HCEC 1CT (cell line): ENCODE measurements around the gene ARHGAP24.

ENCODE experiments used
- DNase-seq: peaks from one replicate; pipeline ENCODE4 v3.0.0-alpha.2; 2017

The ARHGAP24 gene

GRCh38 chr4:85747882-85748491, 273.0 kb downstream of the ARHGAP24 start:
- peak; percentile 54 for DNase-seq

GRCh38 chr4:85748654-85749053, 273.7 kb downstream of the ARHGAP24 start:
- no peak for DNase-seq

DNA sequence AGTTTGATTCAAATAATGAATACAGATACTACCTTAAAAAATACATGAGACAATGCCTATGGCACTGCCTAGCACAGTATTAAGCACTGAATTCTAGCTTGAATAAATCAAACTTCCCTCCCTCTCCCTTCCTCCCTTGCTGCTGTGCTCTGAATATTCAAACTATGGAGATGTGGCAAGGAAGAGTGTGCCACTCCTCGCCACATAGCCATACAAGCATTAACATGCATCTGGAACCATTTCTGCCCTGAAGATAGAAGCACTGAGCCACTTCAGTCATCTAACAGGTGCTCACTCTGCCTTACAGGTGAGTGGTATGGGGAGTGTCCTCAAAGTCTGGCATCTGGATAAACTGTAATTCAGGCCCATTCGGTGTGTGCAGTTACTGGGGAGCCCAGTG, 276.9 kb downstream of the ARHGAP24 start:
- DNase-seq: no peak

- DNase-seq: no peak
Observed at GRCh38 chr4:85755285-85755684, 280.3 kb downstream of the ARHGAP24 start.

DNA sequence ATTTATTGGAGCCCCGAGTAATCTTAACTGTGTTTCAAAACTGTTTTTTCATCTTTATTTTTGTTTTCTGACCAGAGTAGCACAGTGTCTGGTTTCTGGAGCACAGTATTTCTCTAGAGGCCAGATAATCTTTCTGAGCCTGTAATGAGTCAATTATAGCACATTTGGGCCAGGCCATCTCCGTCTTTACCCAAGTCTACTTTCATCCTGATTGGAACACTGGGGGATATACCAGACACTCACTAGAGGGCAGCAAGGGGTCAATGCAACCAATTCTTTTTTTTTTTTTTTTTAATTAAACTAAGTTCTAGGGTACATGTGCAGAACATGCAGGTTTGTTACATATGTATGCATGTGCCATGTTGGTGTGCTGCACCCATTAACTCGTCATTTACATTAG, 282.0 kb downstream of the ARHGAP24 start:
- DNase-seq: peak; percentile 56

GRCh38 chr4:85759388-85759787, 284.4 kb downstream of the ARHGAP24 start:
- no peak for DNase-seq

DNA sequence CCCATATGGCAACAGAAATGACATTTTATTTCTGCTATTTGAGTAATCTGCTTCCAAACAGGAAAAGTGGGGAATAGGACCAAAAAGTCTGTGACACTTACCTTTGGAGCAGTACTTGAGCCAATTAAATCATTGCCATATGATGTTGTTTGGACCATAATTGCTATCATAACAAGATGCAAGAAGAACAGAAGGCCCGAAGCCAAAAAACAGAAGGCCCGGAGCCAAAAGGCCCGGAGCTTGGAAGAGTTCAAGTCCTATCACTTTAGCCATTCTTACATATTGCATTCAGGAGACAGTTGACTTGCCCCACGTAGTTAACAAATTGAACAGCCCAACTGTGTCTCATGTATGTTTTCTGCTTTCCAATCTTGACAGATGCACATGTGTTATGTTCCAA, 285.6 kb downstream of the ARHGAP24 start:
- DNase-seq: no peak

- DNase-seq: peak; percentile 57
Observed at GRCh38 chr4:85761803-85762528, 287.0 kb downstream of the ARHGAP24 start.

GRCh38 chr4:85762529-85762871, 287.6 kb downstream of the ARHGAP24 start:
- peak; percentile 86 for DNase-seq

DNA sequence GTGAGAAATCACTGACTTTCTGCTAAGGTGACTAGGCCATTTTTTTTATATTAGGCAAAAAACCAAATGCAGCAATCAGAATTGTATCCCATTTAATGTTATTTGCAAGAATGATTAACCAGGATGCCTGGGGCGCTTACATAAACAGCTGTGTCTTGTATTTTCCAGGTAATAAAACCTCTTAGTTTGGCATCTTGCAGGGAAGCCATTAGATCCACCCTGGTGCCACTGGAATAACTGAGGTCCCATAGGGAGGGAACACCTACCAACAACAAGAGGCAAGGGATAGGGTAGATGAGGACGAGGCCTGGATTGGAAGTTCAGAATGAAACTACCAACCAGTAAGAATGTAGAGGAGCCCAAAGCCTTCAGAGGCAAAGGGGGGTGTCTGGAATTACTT, 288.3 kb downstream of the ARHGAP24 start:
- no peak for DNase-seq

- no peak for DNase-seq
Observed at GRCh38 chr4:85767649-85768048, 292.7 kb downstream of the ARHGAP24 start.

DNA sequence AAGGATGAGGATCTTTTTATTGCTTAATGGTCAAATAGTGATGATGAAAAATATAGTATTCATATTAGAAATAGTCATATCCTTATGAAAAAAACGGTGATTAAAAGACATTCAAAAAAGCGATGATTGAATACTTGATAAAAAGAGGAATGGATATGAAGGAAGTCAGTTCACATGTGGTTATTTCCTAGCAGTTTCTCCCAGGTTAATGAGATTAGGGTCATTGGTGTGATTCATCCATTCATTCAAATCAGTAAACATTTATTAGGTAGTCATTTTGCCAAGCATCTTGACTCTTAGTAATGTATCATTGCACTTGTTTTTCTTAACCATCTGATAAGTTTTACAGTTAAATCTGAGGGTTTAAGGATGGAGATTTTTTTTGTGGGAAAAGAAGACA, 294.1 kb downstream of the ARHGAP24 start:
- no peak for DNase-seq

DNA sequence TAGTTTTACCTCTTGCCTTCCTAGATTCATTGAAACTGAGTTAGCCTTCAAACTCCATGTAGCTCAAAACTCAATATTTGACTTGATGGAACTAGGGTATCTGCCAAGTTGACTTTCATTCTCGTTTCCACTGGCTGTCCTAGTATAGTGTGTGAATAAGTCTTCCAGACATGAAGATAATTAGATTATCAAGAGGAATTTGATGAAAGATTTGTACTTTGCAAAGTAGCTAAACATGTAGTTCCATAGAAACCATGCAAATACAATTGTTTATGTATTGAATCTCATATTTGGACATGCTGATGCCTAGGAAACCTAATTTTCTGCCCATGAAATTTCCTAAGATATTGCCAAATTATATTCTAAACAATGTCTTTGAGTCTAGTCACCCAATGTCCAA, 297.5 kb downstream of the ARHGAP24 start:
- no peak for DNase-seq

GRCh38 chr4:85773372-85773771, 298.4 kb downstream of the ARHGAP24 start:
- DNase-seq: no peak

DNA sequence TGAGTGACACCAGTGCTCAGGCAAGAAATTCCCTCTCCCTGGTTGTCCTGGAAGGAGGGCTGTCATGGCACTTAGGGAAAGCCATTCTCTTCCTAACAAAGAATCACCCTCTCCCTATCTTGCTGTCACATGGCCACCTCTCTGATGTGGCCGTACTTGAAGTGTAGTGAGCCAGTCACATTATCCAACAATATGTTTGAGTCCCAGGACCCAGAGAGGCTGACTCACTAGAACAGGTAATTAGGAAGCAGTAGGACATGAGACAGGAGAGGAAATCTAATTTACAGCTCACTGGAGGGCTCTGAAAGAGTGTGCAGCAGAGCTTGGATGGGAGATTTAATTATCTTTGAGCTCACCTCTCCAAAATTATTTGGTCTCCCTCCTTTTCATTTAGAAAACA, 299.1 kb downstream of the ARHGAP24 start:
- no peak for DNase-seq

- no peak for DNase-seq
Observed at GRCh38 chr4:85774489-85774888, 299.5 kb downstream of the ARHGAP24 start.

DNA sequence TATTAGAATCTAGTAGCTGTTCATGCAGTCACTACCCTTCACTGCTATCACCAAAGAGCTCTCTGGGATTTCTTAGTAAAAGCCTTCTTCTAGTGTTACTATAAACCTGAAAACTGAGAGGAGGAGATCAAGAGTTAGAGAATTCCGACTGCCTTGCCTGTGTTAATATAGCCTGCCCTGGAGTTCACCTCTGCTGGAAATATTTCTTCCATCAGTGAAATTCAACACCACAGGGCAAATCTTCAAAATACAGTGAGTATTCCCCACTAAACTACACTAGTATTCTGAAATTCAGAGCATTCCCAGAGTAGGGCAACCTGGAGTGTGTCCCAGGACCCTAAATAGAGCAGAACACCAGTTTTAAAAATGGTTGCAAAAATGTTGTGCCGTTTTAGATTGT, 301.1 kb downstream of the ARHGAP24 start:
- DNase-seq: no peak

DNA sequence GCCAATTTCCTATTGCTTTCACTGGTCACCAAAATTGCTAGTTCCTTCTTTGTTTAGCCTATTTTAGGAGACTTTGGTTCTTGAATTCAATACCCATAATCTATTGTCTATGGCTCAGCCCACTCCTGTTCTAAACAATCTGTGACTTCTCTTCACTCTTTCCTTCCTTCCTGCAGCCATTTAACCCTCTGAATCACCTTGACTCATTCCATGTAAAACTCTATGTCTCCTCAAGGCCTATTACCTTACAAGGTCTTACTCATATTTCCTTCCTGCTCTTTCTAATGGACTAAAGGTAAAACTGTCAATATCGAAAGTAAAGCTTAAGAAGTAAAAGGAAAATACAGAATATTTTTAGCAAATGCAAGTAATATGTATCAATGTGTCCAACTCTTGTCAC, 301.6 kb downstream of the ARHGAP24 start:
- DNase-seq: peak; percentile 64

DNA sequence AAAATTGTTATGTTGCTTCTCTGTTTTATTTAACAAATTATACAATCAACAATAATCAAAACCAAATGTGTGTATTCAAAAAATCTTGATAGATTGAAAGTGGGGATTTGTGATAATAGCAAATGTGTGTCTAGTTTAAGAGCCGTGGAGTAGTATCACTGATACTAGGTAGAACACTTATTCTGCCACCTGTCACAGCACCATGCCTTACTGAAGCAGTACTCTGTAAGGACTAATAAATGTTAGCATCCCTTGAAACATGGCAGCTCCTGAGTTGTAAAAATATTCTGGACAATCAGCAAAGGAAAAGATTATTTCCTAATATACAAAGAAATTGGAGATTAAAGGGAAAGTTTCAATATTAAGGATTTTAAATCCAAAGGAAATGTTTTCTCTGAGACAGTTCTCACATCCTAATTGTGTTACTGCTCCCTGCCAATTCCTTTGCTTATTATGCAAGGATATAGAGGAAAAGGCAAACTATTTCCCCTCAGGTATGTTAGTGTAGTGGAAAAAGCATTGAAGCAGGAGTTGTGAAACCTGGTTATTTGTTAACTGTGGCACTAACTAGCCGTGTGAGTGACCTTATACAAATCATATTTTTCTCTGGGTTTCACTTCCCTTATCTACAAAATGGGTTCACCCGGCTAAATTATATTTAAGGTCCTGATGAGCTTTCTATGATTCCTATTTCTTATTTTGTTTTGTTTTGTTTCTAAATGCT, 303.1 kb downstream of the ARHGAP24 start:
- DNase-seq: no peak

GRCh38 chr4:85778632-85779131, 303.7 kb downstream of the ARHGAP24 start:
- peak; percentile 52 for DNase-seq

DNA sequence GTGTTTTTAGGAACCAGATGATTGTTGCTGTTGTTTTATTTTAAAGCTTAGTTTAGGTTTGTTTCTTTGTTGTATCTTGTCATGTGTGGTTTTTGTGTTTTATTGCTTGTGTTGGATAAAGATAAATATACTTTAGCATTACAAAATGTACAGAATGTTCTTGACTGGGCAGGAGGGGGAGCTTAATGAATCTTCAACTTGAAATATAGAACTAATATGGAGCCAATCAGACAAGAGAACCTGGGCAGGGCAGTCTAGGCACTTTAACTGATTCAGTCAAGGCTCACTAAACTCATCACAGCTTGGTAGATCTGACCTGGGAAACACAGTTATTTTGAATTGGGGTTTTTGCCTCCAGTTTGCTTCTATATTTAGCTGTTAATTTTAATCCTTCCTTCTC, 304.2 kb downstream of the ARHGAP24 start:
- peak; percentile 72 for DNase-seq

DNA sequence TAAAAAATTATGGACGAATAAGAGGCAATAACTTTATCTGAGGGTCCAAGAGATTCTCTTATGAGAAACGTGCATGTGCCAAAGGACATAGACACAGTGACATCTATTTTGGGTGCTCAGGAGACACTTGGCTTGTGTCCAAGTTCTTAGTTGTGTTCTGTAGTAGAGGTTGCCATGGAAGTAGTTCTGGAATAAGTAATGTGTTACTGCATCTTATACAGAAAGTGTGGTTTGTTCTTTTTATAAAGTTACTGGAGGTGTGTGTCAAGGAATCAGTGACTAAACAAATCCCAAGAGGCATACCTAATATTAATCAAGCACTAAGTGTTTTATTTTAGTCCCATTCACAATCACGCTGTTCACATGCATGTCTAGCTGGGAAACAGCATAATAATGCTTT, 305.7 kb downstream of the ARHGAP24 start:
- DNase-seq: no peak

GRCh38 chr4:85783483-85783882, 308.5 kb downstream of the ARHGAP24 start:
- peak; percentile 89 for DNase-seq

GRCh38 chr4:85783900-85784299, 308.9 kb downstream of the ARHGAP24 start:
- no peak for DNase-seq
